ENCODE measurements around the gene GUCA1A.

DNA sequence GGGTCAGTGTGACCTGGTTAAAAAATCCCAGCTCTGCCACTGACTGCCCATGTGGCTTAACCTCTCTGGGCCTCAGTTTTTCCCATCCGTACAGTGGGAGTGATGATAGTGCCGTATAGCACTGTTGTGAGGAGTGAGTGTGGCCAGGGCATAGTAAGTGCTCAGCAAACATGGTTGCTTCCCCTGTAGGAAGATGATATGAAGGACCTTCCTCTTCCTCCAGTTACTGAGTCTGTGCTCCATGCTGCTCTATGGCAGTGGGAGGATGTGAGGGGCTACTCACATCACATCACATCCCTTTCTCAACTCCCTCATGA is 43.8 kb upstream of the GUCA1A start:
- no peak for TF ChIP-seq ARNTL (CRISPR knock-in tag; IDR thresholded peaks at IDR 0.05; ENCODE audit: borderline replicate concordance, low read depth)
- TF ChIP-seq TOX (CRISPR knock-in tag; IDR thresholded peaks at IDR 0.05; ENCODE audit: borderline replicate concordance): no peak
- TF ChIP-seq, protein P1, sequence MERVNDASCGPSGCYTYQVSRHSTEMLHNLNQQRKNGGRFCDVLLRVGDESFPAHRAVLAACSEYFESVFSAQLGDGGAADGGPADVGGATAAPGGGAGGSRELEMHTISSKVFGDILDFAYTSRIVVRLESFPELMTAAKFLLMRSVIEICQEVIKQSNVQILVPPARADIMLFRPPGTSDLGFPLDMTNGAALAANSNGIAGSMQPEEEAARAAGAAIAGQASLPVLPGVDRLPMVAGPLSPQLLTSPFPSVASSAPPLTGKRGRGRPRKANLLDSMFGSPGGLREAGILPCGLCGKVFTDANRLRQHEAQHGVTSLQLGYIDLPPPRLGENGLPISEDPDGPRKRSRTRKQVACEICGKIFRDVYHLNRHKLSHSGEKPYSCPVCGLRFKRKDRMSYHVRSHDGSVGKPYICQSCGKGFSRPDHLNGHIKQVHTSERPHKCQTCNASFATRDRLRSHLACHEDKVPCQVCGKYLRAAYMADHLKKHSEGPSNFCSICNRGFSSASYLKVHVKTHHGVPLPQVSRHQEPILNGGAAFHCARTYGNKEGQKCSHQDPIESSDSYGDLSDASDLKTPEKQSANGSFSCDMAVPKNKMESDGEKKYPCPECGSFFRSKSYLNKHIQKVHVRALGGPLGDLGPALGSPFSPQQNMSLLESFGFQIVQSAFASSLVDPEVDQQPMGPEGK (CRISPR knock-in tag; IDR thresholded peaks at IDR 0.05; ENCODE audit: borderline replicate concordance): no peak
- TF ChIP-seq ZFP30 (CRISPR knock-in tag; IDR thresholded peaks at IDR 0.05): no peak
- no peak for TF ChIP-seq POU6F1 (CRISPR knock-in tag; IDR thresholded peaks at IDR 0.05; ENCODE audit: borderline replicate concordance, low read depth)
- no peak for TF ChIP-seq ESRRG (CRISPR knock-in tag; IDR thresholded peaks at IDR 0.05)
- TF ChIP-seq TCF4 (CRISPR knock-in tag; IDR thresholded peaks at IDR 0.05; ENCODE audit: borderline replicate concordance): no peak
- no peak for TF ChIP-seq RARB (CRISPR knock-in tag; IDR thresholded peaks at IDR 0.05)
- no peak for TF ChIP-seq GLIS3 (CRISPR knock-in tag; IDR thresholded peaks at IDR 0.05)
- TF ChIP-seq OSR1 (CRISPR knock-in tag; IDR thresholded peaks at IDR 0.05): no peak
- TF ChIP-seq CSDC2 (CRISPR knock-in tag; IDR thresholded peaks at IDR 0.05): no peak
- no peak for TF ChIP-seq SNAI2 (CRISPR knock-in tag; IDR thresholded peaks at IDR 0.05)

Measured in SK-N-SH treated with all-trans-retinoic acid at 6 μM for 48 hours (cell line).